Endothelial cell (in vitro differentiated cells): ENCODE measurements around the gene PLD5. TPM values are rescaled to one million over a fixed set of nuclear protein-coding genes. Genes with fewer than 3 reads are reported as not detected.
"Not testable (repeated sequence)": the region's sequence is repeated elsewhere in the genome, so short reads cannot be mapped to it uniquely, and the experiment has no call there.

ENCODE experiments used
- DNase-seq: peaks from one replicate; pipeline ENCODE4 v3.0.0; 2021; ENCODE audit warnings: low spot score
- H3K27ac Mint-ChIP-seq: one replicate; pipeline ENCODE4 v1.8.0; 2021; ENCODE audit warnings: mixed read lengths, inconsistent platforms; ENCODE audit not compliant: unreplicated experiment
- H3K27me3 Mint-ChIP-seq: one replicate; pipeline ENCODE4 v1.8.0; 2021; ENCODE audit warnings: mild to moderate bottlenecking, moderate library complexity, mixed read lengths, inconsistent platforms; ENCODE audit not compliant: unreplicated experiment
- H3K36me3 Mint-ChIP-seq: one replicate; pipeline ENCODE4 v1.8.0; 2021; ENCODE audit warnings: mild to moderate bottlenecking, low read depth, mixed read lengths, inconsistent platforms; ENCODE audit not compliant: unreplicated experiment
- H3K4me1 Mint-ChIP-seq: one replicate; pipeline ENCODE4 v1.8.0; 2021; ENCODE audit warnings: mild to moderate bottlenecking, mixed read lengths, inconsistent platforms; ENCODE audit not compliant: unreplicated experiment
- H3K4me3 Mint-ChIP-seq: one replicate; pipeline ENCODE4 v1.8.0; 2021; ENCODE audit warnings: mild to moderate bottlenecking, mixed read lengths, inconsistent platforms; ENCODE audit not compliant: unreplicated experiment
- H3K9me3 Mint-ChIP-seq: one replicate; pipeline ENCODE4 v1.8.0; 2021; ENCODE audit warnings: mixed read lengths, inconsistent platforms; ENCODE audit not compliant: unreplicated experiment
- total RNA-seq: library from RNA; stranded (reverse); fragmentation: NEBNext Ultra II Directional; extraction: Animal tissue kit (Norgen Biotek cat#: 25700); gene quantifications from one replicate; pipeline ENCODE4 v1.2.1, GENCODE V29; 2021; ENCODE audit not compliant: unreplicated experiment
- TF ChIP-seq, protein P1 (sequence below): fragments of 200-600 bp; sonication (generic); IDR thresholded peaks from one replicate; pipeline ENCODE4 v1.5.0; 2021; ENCODE audit warnings: antibody characterized with exemption; ENCODE audit not compliant: unreplicated experiment

The PLD5 gene
- total RNA-seq, 1 donor from 2014 or later: not detected

DNA sequence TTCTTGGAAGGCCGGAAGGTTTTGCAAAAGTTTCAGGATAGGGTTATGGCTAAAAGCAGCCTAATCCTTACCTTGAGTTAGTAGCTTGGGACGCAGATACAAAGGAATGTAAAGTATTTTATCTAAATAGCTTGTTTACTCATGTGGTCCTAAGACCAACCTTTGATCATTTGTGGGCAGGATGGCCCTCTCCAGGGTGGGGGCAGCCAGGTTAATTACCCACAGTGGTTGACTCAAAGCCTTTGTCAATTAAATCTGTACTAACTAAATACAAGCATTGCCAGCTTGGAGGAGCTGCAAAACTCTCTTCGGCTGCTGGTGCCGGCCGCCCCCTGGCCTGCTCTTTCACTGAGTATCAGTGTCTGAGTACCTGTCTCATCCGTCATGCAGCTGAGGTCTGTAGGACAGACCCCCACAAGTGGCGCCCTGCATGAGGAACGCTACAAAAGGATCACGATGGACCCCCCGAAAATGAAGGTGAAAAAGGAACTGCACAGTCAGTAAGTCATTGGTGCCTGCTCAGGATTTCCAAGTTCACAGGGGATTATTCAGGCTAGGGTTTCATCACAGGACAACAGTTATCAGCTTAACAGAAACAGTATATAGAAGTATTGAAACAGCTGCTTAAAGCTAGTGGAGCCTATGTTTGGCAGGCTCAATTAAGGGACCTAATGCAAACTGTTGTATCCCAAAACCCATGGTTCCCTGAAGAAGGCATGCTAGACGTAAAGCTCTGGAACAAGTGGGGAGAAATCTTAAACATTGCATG is 313.1 kb downstream of the PLD5 start:
- no peak for DNase-seq
- no peak overlapping the region for H3K27ac Mint-ChIP-seq
- TF ChIP-seq, protein P1, sequence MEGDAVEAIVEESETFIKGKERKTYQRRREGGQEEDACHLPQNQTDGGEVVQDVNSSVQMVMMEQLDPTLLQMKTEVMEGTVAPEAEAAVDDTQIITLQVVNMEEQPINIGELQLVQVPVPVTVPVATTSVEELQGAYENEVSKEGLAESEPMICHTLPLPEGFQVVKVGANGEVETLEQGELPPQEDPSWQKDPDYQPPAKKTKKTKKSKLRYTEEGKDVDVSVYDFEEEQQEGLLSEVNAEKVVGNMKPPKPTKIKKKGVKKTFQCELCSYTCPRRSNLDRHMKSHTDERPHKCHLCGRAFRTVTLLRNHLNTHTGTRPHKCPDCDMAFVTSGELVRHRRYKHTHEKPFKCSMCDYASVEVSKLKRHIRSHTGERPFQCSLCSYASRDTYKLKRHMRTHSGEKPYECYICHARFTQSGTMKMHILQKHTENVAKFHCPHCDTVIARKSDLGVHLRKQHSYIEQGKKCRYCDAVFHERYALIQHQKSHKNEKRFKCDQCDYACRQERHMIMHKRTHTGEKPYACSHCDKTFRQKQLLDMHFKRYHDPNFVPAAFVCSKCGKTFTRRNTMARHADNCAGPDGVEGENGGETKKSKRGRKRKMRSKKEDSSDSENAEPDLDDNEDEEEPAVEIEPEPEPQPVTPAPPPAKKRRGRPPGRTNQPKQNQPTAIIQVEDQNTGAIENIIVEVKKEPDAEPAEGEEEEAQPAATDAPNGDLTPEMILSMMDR: no peak
- H3K4me1 Mint-ChIP-seq: no peaks in the 10 kb centered on the region
- peaks cover 7% of the 10 kb centered on the region for H3K36me3 Mint-ChIP-seq
- no peaks in the 10 kb centered on the region for H3K9me3 Mint-ChIP-seq
- H3K4me3 Mint-ChIP-seq: no peak overlapping the region
- H3K27me3 Mint-ChIP-seq: peaks cover 6% of the 10 kb centered on the region

DNA sequence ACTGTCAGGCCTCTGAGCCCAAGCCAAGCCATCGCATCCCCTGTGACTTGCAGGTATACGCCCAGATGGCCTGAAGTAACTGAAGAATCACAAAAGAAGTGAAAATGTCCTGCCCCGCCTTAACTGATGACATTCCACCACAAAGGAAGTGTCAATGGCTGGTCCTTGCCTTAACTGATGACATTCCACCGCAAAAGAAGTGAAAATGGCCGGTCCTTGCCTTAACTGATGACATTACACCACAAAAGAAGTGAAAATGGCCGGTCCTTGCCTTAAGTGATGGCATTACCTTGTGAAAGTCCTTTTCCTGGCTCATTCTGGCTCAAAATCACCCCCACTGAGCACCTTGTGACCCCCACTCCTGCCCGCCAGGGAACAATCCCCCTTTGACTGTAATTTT is 314.2 kb downstream of the PLD5 start:
- H3K4me1 Mint-ChIP-seq, H3K36me3 Mint-ChIP-seq, H3K4me3 Mint-ChIP-seq, H3K9me3 Mint-ChIP-seq, H3K27ac Mint-ChIP-seq, DNase-seq, H3K27me3 Mint-ChIP-seq: not testable (repeated sequence)

DNA sequence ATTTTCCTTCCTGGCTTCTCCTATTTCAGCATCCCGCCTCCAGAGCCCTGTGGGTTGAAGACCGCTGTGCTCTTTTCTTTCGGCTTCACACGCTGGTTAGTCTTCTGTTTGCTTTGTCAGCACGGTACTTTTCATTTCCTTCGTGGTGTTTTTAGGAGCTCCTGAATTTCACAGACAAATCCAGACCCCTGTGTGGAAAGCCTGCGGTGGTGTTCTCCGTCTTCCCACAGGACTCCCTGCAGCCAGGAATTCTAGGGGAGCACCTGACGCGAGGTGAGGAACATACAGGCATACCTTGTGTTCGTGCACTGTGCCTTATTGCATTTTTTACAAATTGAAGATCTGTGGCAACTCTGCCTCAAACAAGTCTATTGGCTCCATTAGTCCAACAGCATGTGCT is 315.4 kb downstream of the PLD5 start:
- no peak for DNase-seq
- Mint-ChIP-seq H3K4me1 (no peaks in the 10 kb centered on the region), H3K4me3 (no peak overlapping the region), H3K9me3 (no peaks in the 10 kb centered on the region), H3K27ac (no peak overlapping the region), H3K27me3 (peaks cover 6% of the 10 kb centered on the region), H3K36me3 (no peaks in the 10 kb centered on the region)
- TF ChIP-seq, protein P1: no peak

DNA sequence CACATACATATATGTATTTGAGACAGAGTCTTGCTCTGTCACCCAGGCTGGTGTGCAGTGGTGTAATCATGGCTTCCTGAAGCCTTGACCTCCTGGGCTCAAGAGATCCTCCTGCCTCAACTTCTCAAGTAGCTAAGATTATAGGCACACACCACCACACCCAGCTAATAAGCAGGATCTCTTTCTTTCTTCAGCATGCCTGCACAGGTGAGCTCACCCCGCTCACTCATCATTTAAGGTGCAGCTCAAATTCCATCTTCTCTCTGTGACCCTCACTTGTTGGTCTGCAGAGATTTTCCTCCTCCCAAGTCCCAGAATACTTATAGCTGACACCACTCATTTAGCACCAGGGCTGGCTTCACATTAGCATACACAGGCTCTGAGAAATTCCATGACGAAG is 316.5 kb downstream of the PLD5 start:
- no peak for DNase-seq
- no peaks in the 10 kb centered on the region for H3K36me3 Mint-ChIP-seq
- H3K4me3 Mint-ChIP-seq: no peak overlapping the region
- no peak overlapping the region for H3K27ac Mint-ChIP-seq
- H3K27me3 Mint-ChIP-seq: peaks cover 6% of the 10 kb centered on the region
- TF ChIP-seq, protein P1: no peak
- H3K4me1 Mint-ChIP-seq: no peaks in the 10 kb centered on the region
- no peaks in the 10 kb centered on the region for H3K9me3 Mint-ChIP-seq

DNA sequence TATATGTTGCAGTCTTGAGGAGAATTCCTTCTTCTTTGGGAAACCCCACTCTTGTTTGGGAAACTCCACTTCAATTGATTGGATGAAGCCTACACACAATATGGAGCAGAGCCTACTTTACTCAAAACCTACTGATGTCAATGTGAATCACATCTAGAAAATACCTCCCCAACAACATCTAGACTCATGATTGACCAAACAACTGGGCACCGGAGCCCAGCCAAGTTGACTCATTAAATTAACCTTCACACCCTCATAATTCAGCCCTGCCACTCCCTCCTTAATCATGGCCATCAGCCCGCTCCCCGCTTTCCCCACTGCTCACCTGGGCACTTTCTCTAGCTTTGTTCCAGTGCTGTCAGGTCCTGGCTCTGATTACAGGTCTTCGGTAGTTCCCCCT is 317.5 kb downstream of the PLD5 start:
- TF ChIP-seq, protein P1: no peak
- Mint-ChIP-seq H3K4me1 (no peaks in the 10 kb centered on the region), H3K27ac (no peak overlapping the region), H3K27me3 (peaks cover 6% of the 10 kb centered on the region), H3K4me3 (no peak overlapping the region), H3K9me3 (no peaks in the 10 kb centered on the region), H3K36me3 (no peaks in the 10 kb centered on the region)
- no peak for DNase-seq
